HAP-1 (cell line): Measurements from ENCODE around the gene TMEM61.
"Not testable (repeated sequence)": the region's sequence is repeated elsewhere in the genome, so short reads cannot be mapped to it uniquely, and the experiment has no call there.

Experiments
- DNase-seq, 2 experiments: peaks; one replicate each; pipeline ENCODE4 v3.0.0-alpha.2; 2016 to 2020; ENCODE audit warnings: low spot score in 2 of 2
- H3K27me3 ChIP-seq: fragments of 250-450 bp; sonication (Bioruptor Pico); 2 replicates; pipeline ENCODE4 v1.5.1; 2020; ENCODE audit warnings: low read depth, mild to moderate bottlenecking, moderate library complexity
- H3K36me3 ChIP-seq: fragments of 250-450 bp; sonication (Bioruptor Pico); replicated peaks from 2 replicates; pipeline ENCODE4 v1.5.1; 2020; ENCODE audit warnings: mild to moderate bottlenecking
- H3K4me1 ChIP-seq: fragments of 250-450 bp; sonication (Bioruptor Pico); 2 replicates; pipeline ENCODE4 v1.5.1; 2020; ENCODE audit warnings: mild to moderate bottlenecking
- H3K4me3 ChIP-seq: fragments of 250-450 bp; sonication (Bioruptor Pico); 2 replicates; pipeline ENCODE4 v1.5.1; 2020; ENCODE audit warnings: mild to moderate bottlenecking, moderate library complexity
- H3K9me3 ChIP-seq: fragments of 250-450 bp; sonication (Bioruptor Pico); 2 replicates; pipeline ENCODE4 v1.5.1; 2020; ENCODE audit warnings: mild to moderate bottlenecking, moderate library complexity
- in situ Hi-C: fragments of 300-500 bp; cut with MboI; formaldehyde crosslinking; loops from 3 replicates; pipeline ENCODE4 v1.14.3; 2020; ENCODE audit warnings: low sequenced_read_pairs, inconsistent platforms, mixed read lengths

The TMEM61 gene

GRCh38 chr1:54980528-54981241 is at the start of gene TMEM61:
Gene TMEM61 (plus strand): TSS chr1:54980628. CDS start chr1:54981066, 438 bp downstream.
- no peaks in the 10 kb centered on the region for H3K36me3 ChIP-seq
- H3K9me3 ChIP-seq, result no peaks in the 10 kb centered on the region
- H3K27me3 ChIP-seq, result no peaks in the 10 kb centered on the region
- no peaks in the 10 kb centered on the region for H3K4me1 ChIP-seq
- in situ Hi-C loops, result no loop called here
- H3K4me3 ChIP-seq, result no peak within 1 kb of the TSS
- no peak for DNase-seq

GRCh38 chr1:54931275-54931840 is 49.1 kb upstream of the TMEM61 start:
- peaks cover 3% of the 10 kb centered on the region; the same call in 1 of the 2 replicates for H3K9me3 ChIP-seq
- H3K27me3 ChIP-seq, result no peaks in the 10 kb centered on the region
- DNase-seq, result no peak
- no peaks in the 10 kb centered on the region for H3K36me3 ChIP-seq
- H3K4me3 ChIP-seq, result no peak overlapping the region
- H3K4me1 ChIP-seq, result no peaks in the 10 kb centered on the region; the same call in 1 of the 2 replicates
- in situ Hi-C loops, result no loop called here

- DNase-seq, H3K36me3 ChIP-seq, H3K4me3 ChIP-seq, in situ Hi-C loops, H3K4me1 ChIP-seq, H3K9me3 ChIP-seq, H3K27me3 ChIP-seq: not testable (repeated sequence)
Observed at GRCh38 chr1:54934081-54934480, 46.3 kb upstream of the TMEM61 start.

DNA sequence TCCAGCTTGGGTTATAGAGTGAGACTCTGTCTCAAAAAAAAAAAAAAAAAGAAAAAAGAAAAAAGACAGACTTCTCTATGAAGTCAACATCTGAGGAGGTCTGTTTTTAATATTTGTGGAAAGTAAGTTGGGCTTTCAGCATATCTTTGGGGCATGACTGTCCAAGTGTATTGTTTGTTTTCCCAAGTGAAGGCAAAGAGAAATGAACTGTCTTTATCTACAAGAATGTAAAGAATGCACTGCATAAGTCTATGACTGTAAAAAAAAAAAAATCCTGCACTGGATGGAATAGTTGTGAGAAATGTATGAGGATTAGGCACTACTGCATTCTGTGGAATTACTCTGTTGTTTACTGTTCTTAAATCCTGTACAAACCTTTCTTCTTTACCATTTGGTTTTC is 45.6 kb upstream of the TMEM61 start:
- Histone ChIP-seq H3K4me3 (no peak overlapping the region), H3K4me1 (no peaks in the 10 kb centered on the region), H3K27me3 (no peaks in the 10 kb centered on the region; the same call in 1 of the 2 replicates), H3K9me3 (peaks cover 3% of the 10 kb centered on the region; the same call in 1 of the 2 replicates), H3K36me3 (no peaks in the 10 kb centered on the region)
- in situ Hi-C loops, result no loop called here
- peak in 1 of 2 experiments; percentile 29 for DNase-seq

GRCh38 chr1:54936791-54937190 is 43.6 kb upstream of the TMEM61 start:
- no peaks in the 10 kb centered on the region for H3K36me3 ChIP-seq
- no peaks in the 10 kb centered on the region; the same call in 1 of the 2 replicates for H3K4me1 ChIP-seq
- H3K4me3 ChIP-seq, result no peak overlapping the region
- DNase-seq, result no peak
- peaks cover 3% of the 10 kb centered on the region; the same call in 1 of the 2 replicates for H3K9me3 ChIP-seq
- in situ Hi-C loops, result no loop called here
- H3K27me3 ChIP-seq, result no peaks in the 10 kb centered on the region; the same call in 1 of the 2 replicates

DNA sequence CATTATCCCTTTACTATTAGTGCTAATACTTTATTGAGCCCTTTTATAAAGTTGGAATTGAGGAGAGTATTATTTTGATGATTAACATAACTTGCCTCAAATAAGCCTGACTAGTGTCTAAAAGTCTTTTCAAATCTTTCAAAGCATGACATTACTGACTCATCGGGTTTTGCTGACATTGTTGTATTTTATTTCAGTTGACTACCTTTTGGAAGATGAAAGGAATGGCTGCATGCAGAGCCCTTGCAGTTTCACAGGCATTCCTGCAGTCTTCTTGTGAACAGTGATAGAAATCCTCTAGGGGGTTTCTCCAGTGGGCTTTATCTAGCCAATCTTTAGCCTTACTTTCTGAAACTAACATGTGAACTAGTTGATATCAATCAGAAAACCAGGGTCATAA is 43.0 kb upstream of the TMEM61 start:
- no peak for DNase-seq
- in situ Hi-C loops, result no loop called here
- Histone ChIP-seq H3K9me3 (peaks cover 3% of the 10 kb centered on the region; the same call in 1 of the 2 replicates), H3K36me3 (no peaks in the 10 kb centered on the region; the same call in 1 of the 2 replicates), H3K4me1 (no peaks in the 10 kb centered on the region; the same call in 1 of the 2 replicates), H3K27me3 (no peaks in the 10 kb centered on the region; the same call in 1 of the 2 replicates), H3K4me3 (no peak overlapping the region)

- H3K36me3 ChIP-seq, H3K27me3 ChIP-seq, H3K4me1 ChIP-seq, H3K4me3 ChIP-seq, DNase-seq, H3K9me3 ChIP-seq, in situ Hi-C loops: not testable (repeated sequence)
Observed at GRCh38 chr1:54938955-54939354, 41.5 kb upstream of the TMEM61 start.

DNA sequence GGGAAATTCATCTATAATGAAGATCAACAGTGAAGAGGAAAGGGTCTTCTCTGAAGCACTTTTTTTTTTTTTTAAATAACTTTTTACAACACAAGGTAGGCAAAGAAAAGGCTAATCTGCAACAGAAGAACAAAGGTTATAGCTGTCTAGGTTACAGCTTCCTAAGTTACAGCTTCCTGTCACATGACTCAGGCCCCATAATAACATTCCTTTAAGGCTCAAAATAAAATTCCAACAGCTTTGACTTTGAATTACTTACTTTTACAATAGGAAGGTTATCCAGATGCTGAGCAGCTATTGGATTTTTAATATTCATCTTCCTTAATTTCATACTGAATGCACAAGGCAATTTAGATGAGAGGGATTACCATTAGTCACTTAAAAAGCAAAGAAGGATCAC is 40.4 kb upstream of the TMEM61 start:
- Histone ChIP-seq H3K27me3 (no peaks in the 10 kb centered on the region; the same call in 1 of the 2 replicates), H3K9me3 (0 out of 2 replicates have a peak, but pooled peaks cover 4% of the 10 kb centered on the region), H3K4me3 (no peak overlapping the region), H3K36me3 (no peaks in the 10 kb centered on the region; the same call in 1 of the 2 replicates), H3K4me1 (no peaks in the 10 kb centered on the region; the same call in 1 of the 2 replicates)
- DNase-seq, result peak in 1 of 2 experiments; percentile 33
- in situ Hi-C loops, result no loop called here

- no peak overlapping the region for H3K4me3 ChIP-seq
- in situ Hi-C loops, result no loop called here
- H3K36me3 ChIP-seq, result no peaks in the 10 kb centered on the region; the same call in 1 of the 2 replicates
- no peaks in the 10 kb centered on the region for H3K27me3 ChIP-seq
- H3K9me3 ChIP-seq, result 0 out of 2 replicates have a peak, but pooled peaks cover 4% of the 10 kb centered on the region
- DNase-seq, result peak in 1 of 2 experiments; percentile 42
- no peaks in the 10 kb centered on the region; the same call in 1 of the 2 replicates for H3K4me1 ChIP-seq
Observed at GRCh38 chr1:54942976-54943375, 37.5 kb upstream of the TMEM61 start.

- DNase-seq, result peak; percentile 75 to 80
- in situ Hi-C loops, result no loop called here
- Histone ChIP-seq H3K4me1 (no peaks in the 10 kb centered on the region; the same call in 1 of the 2 replicates), H3K4me3 (no peak overlapping the region), H3K36me3 (no peaks in the 10 kb centered on the region; the same call in 1 of the 2 replicates), H3K27me3 (no peaks in the 10 kb centered on the region), H3K9me3 (0 out of 2 replicates have a peak, but pooled peaks cover 4% of the 10 kb centered on the region)
Observed at GRCh38 chr1:54944610-54945392, 35.6 kb upstream of the TMEM61 start.

GRCh38 chr1:54945393-54945936 is 35.0 kb upstream of the TMEM61 start:
- Histone ChIP-seq H3K4me3 (no peak overlapping the region), H3K4me1 (no peaks in the 10 kb centered on the region; the same call in 1 of the 2 replicates), H3K36me3 (no peaks in the 10 kb centered on the region; the same call in 1 of the 2 replicates), H3K27me3 (no peaks in the 10 kb centered on the region), H3K9me3 (0 out of 2 replicates have a peak, but pooled peaks cover 4% of the 10 kb centered on the region)
- in situ Hi-C loops, result no loop called here
- DNase-seq, result no peak

- in situ Hi-C loops, result no loop called here
Observed at GRCh38 chr1:54947540-54947939, 32.9 kb upstream of the TMEM61 start.

GRCh38 chr1:54949053-54949452 is 31.4 kb upstream of the TMEM61 start:
- no peak for DNase-seq
- no peaks in the 10 kb centered on the region for H3K36me3 ChIP-seq
- in situ Hi-C loops, result no loop called here
- no peaks in the 10 kb centered on the region for H3K27me3 ChIP-seq
- no peaks in the 10 kb centered on the region for H3K9me3 ChIP-seq
- H3K4me1 ChIP-seq, result no peaks in the 10 kb centered on the region; the same call in 1 of the 2 replicates
- H3K4me3 ChIP-seq, result no peak overlapping the region

More at GRCh38 chr1:54947540-54947939, 32.9 kb upstream of the TMEM61 start:
- no peaks in the 10 kb centered on the region for H3K36me3 ChIP-seq
- no peaks in the 10 kb centered on the region for H3K27me3 ChIP-seq
- DNase-seq, result no peak
- H3K9me3 ChIP-seq, result 0 out of 2 replicates have a peak, but pooled peaks cover 4% of the 10 kb centered on the region
- no peak overlapping the region for H3K4me3 ChIP-seq
- no peaks in the 10 kb centered on the region; the same call in 1 of the 2 replicates for H3K4me1 ChIP-seq
